GM19438 (cell line): ENCODE results near the gene CYFIP2.
"Not testable (repeated sequence)": the region's sequence is repeated elsewhere in the genome, so short reads cannot be mapped to it uniquely, and the experiment has no call there.

Experiments
- ATAC-seq: cut with Tn5 transposase; IDR thresholded peaks from one replicate; pipeline ENCODE4 v1.9.1; 2021; ENCODE audit warnings: low read depth; ENCODE audit not compliant: unreplicated experiment

Gene CYFIP2

DNA sequence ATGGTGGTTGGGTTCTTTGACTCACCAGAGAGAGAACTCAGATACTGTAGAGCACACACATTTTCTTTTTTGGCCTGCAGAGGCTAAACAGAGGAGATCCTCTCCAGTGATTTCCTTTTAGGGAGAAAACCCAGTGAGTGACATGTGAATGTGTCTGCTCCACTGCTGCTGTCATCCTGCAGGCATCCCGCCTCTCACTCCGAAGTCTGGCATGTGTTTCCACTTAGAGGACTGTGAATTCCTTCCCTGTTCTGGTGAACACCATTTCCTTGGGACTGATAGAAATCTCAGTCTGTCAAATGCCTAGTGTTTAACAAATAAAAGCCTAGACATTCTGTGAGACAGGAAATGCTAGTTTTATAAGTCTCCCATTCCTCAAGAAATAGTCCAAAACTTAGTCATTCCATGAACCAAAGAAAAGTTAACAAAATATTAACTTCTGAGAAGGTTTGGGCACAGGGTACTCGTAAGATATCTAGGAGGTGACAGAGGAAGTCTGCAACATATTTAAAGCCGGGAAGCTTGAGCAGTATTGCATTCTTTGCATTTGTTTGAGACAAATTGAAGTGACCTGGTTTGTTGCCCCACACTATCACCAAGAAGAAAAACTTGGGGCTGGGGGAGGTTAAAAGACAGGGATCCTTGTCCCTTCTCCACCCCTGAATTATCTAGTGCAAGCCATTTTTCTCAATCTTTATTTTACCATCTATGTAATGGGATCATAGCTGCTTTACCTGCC is 119.2 kb downstream of the CYFIP2 start:
- no peak for ATAC-seq

DNA sequence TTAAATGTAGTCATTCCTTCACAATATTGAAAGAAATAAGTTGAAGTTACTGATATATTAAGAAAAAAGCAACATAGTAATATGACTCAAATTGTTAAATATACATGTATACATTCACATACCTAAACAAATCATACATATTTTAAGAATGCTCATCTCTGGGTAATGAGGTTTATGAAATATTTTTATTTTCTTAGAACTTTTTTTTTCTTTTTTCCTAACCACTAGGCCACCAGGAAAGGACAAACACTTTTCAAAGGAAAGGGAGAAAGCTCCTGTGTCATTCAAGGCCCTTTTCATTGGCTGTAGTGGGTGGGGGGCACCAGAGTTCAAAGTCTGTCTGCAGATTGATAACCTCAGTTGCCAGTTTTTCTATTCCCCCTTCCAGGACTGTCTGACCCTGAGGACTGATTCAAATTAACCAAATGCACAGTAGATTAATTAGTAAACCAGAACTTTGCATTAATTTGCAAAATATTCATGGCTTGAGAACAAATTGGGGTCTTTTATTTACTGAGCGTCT is 121.2 kb downstream of the CYFIP2 start:
- ATAC-seq: no peak

DNA sequence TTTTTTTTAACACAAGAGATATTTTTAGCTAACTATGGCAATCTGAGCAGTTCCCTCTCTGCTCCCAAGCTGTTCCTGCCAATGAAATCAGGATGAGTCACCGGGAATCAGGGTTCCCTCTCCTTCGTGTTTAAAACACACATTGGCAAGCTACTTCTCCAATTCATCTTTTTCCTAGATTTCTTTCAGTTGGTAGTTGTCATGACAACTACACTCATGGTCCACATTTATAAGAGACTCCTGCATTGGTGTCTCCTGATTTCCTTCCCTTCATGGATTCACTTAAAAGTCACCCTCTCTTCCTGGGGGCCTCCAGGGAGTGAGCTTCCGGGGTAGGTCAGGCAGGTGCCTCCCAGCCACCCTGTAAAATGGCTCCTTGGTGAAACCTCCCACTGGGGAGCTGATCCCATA is 121.8 kb downstream of the CYFIP2 start:
- no peak for ATAC-seq

DNA sequence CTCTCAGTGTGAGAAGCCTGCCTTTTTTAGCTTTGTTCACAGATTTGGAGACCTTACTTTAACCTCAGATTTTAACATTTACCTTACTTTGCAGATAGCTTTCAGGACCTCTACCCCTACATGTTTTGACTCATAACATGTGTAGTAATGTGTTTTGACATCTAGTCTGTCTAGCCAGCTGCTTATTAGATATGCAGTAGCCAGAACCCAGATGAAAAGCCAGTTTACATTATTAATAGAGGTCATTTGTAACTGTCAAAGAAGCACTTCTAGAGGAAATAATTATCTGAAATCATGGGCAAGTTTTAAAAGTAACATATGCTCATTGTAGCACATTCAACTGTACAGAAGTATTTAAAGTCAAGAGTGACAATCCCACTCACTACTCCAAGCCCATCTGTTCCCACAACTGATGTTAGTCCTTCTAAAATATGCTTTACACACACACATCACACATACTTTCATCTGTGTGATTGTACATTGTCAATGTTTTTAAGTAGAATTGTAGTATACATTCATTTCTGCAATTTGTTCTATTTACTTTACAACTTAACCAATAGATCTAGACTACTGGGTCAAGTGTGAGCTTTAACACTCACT is 122.3 kb downstream of the CYFIP2 start:
- no peak for ATAC-seq

- ATAC-seq: no peak
Observed at GRCh38 chr5:157389103-157389502, 123.2 kb downstream of the CYFIP2 start.

DNA sequence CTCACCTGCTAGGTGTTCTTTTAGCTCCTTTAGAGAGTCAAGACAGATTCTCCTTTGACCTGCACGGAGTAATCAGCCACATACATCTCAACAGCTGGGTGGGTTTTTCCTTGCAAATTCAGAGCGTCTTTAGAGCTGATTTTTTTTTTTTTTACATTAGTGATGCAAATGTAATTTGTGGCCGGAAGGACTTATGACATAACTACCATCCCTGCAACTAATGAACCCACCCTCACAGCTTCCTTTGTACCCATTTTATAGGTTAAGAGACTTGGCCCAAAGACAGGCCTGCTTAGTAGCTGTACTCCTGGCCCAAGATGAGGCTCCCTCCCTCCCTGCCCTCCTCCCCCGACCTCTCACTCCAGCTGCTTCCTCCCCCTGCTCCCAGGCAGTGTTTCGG is 124.2 kb downstream of the CYFIP2 start:
- ATAC-seq: no peak

- no peak for ATAC-seq
Observed at GRCh38 chr5:157390551-157391297, 124.8 kb downstream of the CYFIP2 start.

DNA sequence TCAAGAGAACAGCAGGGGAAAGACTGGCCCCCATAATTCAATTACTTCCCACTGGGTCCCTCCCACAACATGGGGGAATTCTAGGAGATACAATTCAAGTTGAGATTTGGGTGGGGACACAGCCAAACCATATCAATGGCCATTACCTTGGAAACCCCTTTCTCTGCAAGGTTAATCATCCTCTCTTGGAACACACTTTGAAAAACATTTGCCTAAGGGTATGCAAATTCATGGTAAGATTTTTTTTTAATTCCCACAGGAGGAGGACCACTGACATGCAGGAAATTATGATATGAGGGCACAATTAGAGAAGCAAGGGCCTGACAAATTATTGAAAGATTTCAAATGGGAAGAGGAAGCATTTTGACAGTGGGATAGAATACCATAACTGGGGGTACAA is 132.4 kb downstream of the CYFIP2 start:
- ATAC-seq: no peak

DNA sequence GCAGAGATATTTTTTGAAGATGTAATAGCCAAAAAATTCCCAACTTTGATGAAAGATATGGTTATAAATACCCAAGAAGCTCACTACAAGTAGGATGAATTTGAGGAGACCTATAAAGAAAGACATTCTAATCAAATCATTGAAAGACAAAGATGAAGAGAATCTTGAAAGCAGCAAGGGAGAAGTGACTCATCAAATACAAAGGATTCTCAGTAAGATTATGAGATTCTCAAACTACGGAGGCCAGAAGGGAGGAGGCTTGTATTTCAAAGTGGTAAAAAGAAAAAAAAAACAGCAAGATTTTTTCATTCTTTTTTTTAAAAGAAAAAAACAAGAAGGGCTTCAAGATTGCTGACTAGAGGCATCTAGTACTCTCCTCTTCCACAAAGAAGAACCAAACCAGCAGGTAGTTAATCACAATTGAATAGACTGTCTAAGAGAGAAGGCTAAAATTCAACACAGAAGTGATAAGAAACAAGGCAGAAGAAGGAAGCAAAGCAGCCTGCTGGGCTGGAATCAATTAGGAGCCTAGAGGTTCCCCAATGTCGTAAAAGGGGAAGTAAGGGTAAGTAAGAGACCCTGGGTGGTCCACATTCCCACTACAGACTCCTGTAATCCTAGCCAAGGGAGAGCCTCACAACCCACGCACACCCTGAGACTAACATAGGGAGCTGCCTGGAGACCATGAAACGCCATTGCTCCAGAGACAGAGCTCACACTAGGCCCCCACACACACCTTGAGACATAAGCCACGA is 135.0 kb downstream of the CYFIP2 start:
- ATAC-seq: no peak

DNA sequence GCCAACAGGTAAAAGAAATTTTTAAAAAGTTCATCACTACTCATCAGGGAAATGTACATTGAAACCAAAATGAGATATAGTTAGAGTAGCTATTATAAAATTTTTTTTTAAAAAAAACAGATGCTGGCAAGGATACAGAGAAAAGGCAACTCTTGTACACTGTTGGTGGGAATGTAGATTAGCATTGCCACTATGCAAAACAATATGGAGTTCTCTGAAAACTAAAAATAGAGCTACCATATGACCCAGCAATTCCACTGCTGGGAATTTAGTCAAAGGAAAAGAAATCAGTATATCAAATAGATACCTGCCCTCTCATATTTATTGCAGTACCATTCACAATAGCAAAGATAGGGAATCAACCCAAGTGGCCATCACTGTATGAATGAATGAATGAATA is 149.9 kb downstream of the CYFIP2 start:
- no peak for ATAC-seq

DNA sequence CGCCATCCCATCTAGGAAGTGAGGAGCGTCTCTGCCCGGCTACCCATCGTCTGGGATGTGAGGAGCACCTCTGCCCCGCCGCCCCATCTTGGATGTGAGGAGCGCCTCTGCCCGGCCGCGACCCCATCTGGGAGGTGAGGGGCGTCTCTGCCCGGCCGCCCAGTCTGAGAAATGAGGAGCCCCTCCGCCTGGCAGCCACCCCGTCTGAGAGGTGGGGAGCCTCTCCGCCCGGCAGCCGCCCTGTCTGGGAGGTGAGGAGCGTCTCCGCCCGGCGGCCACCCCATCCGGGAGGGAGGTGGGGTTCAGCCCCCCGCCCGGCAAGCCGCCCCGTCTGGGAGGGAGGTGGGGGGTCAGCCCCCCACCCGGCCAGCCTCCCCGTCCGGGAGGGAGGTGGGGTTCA is 153.6 kb downstream of the CYFIP2 start:
- not testable (repeated sequence) for ATAC-seq

DNA sequence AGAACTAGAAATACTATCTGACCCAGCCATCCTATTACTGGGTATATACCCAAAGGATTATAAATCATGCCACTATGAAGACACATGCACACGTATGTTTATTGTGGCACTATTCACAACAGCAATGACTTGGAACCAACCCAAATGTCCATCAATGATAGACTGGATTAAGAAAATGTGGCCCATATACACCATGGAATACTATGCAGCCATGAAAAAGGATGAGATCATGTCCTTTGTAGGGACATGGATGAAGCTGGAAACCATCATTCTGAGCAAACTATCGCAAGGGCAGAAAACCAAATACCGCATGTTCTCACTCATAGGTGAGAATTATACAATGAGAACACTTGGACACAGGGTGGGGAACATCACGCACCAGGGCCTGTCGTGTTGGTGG is 164.0 kb downstream of the CYFIP2 start:
- not testable (repeated sequence) for ATAC-seq

DNA sequence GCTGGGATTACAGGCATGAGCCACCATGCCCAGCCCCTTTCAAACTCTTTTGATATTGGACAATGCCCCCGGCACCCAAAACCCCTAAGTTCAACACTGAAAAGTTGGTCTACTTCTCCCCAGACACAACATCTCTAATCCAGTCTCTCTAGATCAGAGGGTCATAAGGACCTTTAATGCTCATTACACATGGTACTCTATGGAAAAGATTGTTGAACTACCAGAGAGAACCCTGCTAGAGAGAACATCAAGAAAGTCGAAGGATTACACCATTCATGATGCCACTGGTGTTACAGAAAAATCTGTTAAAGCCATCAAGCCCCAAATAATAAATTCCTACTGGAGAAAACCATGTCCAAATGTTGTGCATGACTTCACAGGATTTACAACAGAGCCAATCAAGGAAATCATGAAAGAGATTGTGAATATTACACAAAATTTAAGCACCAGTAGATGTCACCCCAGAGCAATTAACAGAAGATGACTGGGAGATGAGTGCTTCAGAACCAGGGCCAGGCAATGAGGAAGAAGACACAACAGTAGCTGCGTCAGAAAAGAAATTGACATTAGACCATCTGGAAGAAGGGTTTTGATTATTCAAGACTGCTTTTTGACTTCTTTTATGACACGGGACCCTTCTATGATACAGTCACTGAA is 165.7 kb downstream of the CYFIP2 start:
- ATAC-seq: no peak

- no peak for ATAC-seq
Observed at GRCh38 chr5:157434096-157434495, 168.2 kb downstream of the CYFIP2 start.

DNA sequence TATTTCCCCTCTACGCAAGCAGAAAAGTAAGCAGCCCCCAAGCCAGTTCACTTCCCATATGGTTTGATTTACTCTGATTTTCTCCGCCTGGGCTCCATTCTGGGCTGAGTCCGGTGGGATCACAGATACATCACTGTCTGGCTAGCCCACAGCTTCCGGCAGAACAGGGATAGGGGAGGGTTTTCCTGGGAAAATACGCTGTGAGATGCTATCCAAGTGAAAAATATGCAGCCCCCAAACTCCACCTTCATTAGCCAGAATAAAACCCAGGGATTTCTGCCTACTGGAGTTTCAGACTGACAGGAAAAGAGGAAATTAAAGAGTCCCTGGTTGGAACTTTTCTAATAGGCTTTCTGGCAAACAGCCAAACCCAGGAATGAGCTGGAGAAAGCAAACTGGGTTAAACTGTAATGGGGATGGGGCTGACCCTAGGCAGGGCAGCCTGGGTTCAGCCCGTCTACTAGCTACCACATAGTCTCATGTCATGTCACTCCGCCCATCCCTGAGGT is 177.2 kb downstream of the CYFIP2 start:
- ATAC-seq: no peak

DNA sequence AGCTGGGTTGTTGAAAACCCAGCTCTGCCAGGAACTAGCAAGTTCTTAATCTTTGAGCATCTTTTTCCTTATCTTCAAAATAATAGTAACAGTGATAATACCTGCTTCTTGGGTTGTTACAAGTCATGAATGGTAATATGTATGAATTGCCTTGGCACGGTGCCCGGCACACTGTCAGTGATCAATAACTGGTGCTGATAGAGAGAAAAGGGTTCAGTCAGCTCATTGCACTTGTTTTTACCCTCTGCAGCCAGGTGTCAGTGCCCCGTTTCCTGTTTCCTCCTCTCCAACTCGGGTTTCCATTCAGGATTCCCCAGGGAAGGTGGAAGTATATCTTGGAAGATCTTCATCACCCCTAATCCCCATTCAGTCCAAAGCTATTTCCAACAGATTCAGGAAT is 178.3 kb downstream of the CYFIP2 start:
- no peak for ATAC-seq
